MM.1S (cell line): ENCODE results near the gene SPATA13.

Experiments used
- EZH2 ChIP-seq: fragments of 300-600 bp; sonication (generic); optimal IDR thresholded peaks from 2 replicates; pipeline ENCODE3; 2017; ENCODE audit warnings: low read depth, mild to moderate bottlenecking, antibody characterized with exemption, low read length, mixed read lengths
- EZH2phosphoT487 ChIP-seq: fragments of 300-600 bp; sonication (generic); IDR thresholded peaks from 2 replicates; pipeline ENCODE4 v1.6.1; 2018; ENCODE audit warnings: antibody characterized with exemption, low read length
- TF ChIP-seq, protein P1 (sequence below): fragments of 300-600 bp; sonication (generic); IDR thresholded peaks from 2 replicates; pipeline ENCODE4 v1.5.1; 2016; ENCODE audit warnings: antibody characterized with exemption, low read length, mixed read lengths

DNA sequence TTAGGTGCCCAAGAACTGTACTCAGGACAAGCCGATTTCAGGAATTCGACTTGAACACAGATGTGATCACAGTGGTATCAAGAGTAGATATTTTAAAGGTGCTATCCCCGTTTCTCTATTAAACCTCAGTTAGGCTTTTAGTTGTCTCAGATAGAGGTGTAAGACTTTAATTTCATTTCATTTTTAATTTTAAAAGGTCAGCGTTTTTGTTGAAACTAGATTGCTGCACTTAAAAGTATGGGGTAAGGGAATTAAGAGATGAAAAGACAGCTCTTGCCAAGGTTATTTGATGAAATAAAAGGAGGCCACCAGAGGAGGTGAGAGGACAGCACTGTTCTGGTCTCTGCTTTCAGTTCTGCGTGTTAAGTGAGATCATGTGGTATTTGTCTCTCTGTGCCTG is 48.6 kb downstream of the SPATA13 start:
- TF ChIP-seq EZH2 (no peak), EZH2phosphoT487 (no peak)
- TF ChIP-seq, protein P1, sequence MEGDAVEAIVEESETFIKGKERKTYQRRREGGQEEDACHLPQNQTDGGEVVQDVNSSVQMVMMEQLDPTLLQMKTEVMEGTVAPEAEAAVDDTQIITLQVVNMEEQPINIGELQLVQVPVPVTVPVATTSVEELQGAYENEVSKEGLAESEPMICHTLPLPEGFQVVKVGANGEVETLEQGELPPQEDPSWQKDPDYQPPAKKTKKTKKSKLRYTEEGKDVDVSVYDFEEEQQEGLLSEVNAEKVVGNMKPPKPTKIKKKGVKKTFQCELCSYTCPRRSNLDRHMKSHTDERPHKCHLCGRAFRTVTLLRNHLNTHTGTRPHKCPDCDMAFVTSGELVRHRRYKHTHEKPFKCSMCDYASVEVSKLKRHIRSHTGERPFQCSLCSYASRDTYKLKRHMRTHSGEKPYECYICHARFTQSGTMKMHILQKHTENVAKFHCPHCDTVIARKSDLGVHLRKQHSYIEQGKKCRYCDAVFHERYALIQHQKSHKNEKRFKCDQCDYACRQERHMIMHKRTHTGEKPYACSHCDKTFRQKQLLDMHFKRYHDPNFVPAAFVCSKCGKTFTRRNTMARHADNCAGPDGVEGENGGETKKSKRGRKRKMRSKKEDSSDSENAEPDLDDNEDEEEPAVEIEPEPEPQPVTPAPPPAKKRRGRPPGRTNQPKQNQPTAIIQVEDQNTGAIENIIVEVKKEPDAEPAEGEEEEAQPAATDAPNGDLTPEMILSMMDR, result no peak
